Neural cell (in vitro differentiated cells): ENCODE data around the gene PAFAH1B1. TPM values are rescaled to one million over a fixed set of nuclear protein-coding genes. Genes with fewer than 3 reads are reported as not detected.

Experiments used
- H2AFZ ChIP-seq: fragments of 200-600, 300-800 bp; sonication (generic), shearing (Covaris generic); 2 replicates; pipeline ENCODE4 v1.6.0; 2014; ENCODE audit warnings: low read depth, mild to moderate bottlenecking, antibody characterized with exemption, low read length, moderate library complexity
- H3F3A ChIP-seq: fragments of 200-600 bp; shearing (Covaris generic); 2 replicates; pipeline ENCODE4 v1.6.1; 2016; ENCODE audit warnings: mild to moderate bottlenecking, moderate library complexity, mixed read lengths, antibody characterized with exemption, low read length; ENCODE audit not compliant: insufficient read depth, poor library complexity, severe bottlenecking
- H3K27ac ChIP-seq: fragments of 200-600, 300-800 bp; sonication (generic), shearing (Covaris generic); 2 replicates; pipeline ENCODE4 v1.5.1; 2014; ENCODE audit warnings: mild to moderate bottlenecking, low read length, moderate library complexity
- H3K27me3 ChIP-seq: fragments of 300-800, 200-600 bp; sonication (generic), shearing (Covaris generic); 2 replicates; pipeline ENCODE4 v1.6.0; 2014; ENCODE audit warnings: mild to moderate bottlenecking, low read depth, low read length, moderate library complexity; ENCODE audit not compliant: insufficient read depth
- H3K36me3 ChIP-seq: fragments of 300-800, 200-600 bp; sonication (generic), shearing (Covaris generic); 2 replicates; pipeline ENCODE4 v1.5.1; 2014; ENCODE audit warnings: mild to moderate bottlenecking, antibody characterized with exemption, low read length, moderate library complexity; ENCODE audit not compliant: insufficient read depth
- H3K4me2 ChIP-seq: fragments of 300-800, 200-600 bp; sonication (generic), shearing (Covaris generic); 2 replicates; pipeline ENCODE4 v1.6.0; 2014; ENCODE audit warnings: mild to moderate bottlenecking, low read length
- H3K4me3 ChIP-seq: fragments of 300-800, 200-600 bp; sonication (generic), shearing (Covaris generic); 2 replicates; pipeline ENCODE4 v1.5.1; 2014; ENCODE audit warnings: mild to moderate bottlenecking, low read length, moderate library complexity
- H3K79me2 ChIP-seq: fragments of 200-600 bp; shearing (Covaris generic); replicated peaks from 2 replicates; pipeline ENCODE4 v1.6.0; 2014; ENCODE audit warnings: mild to moderate bottlenecking, low read length, moderate library complexity; ENCODE audit not compliant: insufficient read depth
- H3K9ac ChIP-seq: fragments of 300-800, 200-600 bp; sonication (generic), shearing (Covaris generic); 2 replicates; pipeline ENCODE4 v1.6.1; 2016; ENCODE audit warnings: mild to moderate bottlenecking, low read length, mixed read lengths
- H3K9me2 ChIP-seq: fragments of 200-600 bp; shearing (Covaris generic); 2 replicates; pipeline ENCODE4 v1.6.1; 2016; ENCODE audit warnings: mild to moderate bottlenecking, low read length, mixed read lengths; ENCODE audit not compliant: insufficient read depth
- H3K9me3 ChIP-seq: fragments of 200-600, 300-800 bp; sonication (generic), shearing (Covaris generic); 2 replicates; pipeline ENCODE4 v1.6.1; 2016; ENCODE audit warnings: mild to moderate bottlenecking, mixed run types, low read length, moderate library complexity, mixed read lengths
- H4K20me1 ChIP-seq: fragments of 200-600 bp; shearing (Covaris generic); 2 replicates; pipeline ENCODE4 v1.6.1; 2016; ENCODE audit warnings: mild to moderate bottlenecking, mixed run types; ENCODE audit not compliant: insufficient read depth
- CTCF ChIP-seq: fragments of 450-650 bp; IDR thresholded peaks from 2 replicates; pipeline ENCODE4 v1.5.1; 2014; ENCODE audit warnings: antibody characterized with exemption, mild to moderate bottlenecking, moderate library complexity; ENCODE audit not compliant: poor library complexity, severe bottlenecking
- EP300 ChIP-seq: fragments of 450-650 bp; conservative IDR thresholded peaks from 2 replicates; pipeline ENCODE4 v1.6.1; 2014; ENCODE audit warnings: antibody characterized with exemption, mild to moderate bottlenecking, moderate library complexity; ENCODE audit not compliant: poor library complexity, severe bottlenecking
- EZH2 ChIP-seq: fragments of 200-600, 300-800 bp; shearing (Covaris generic), sonication (generic); IDR thresholded peaks from 2 replicates; pipeline ENCODE4 v1.6.1; 2014; ENCODE audit warnings: antibody characterized with exemption, low read length, borderline replicate concordance, mild to moderate bottlenecking; ENCODE audit not compliant: insufficient read depth, poor library complexity, severe bottlenecking
- MXI1 ChIP-seq: fragments of 450-650 bp; conservative IDR thresholded peaks from 2 replicates; pipeline ENCODE4 v1.6.1; 2014; ENCODE audit warnings: antibody characterized with exemption, mild to moderate bottlenecking; ENCODE audit not compliant: poor library complexity, severe bottlenecking
- POLR2AphosphoS5 ChIP-seq: IDR thresholded peaks from 2 replicates; pipeline ENCODE4 v1.6.1; 2012
- RAD21 ChIP-seq: fragments of 450-650 bp; conservative IDR thresholded peaks from 2 replicates; pipeline ENCODE4 v1.6.1; 2014; ENCODE audit warnings: antibody characterized with exemption, mild to moderate bottlenecking, moderate library complexity
- SMC3 ChIP-seq: fragments of 450-650 bp; conservative IDR thresholded peaks from 2 replicates; pipeline ENCODE4 v1.6.1; 2014; ENCODE audit warnings: antibody characterized with exemption, mild to moderate bottlenecking, moderate library complexity; ENCODE audit not compliant: poor library complexity
- polyA plus RNA-seq: library from polyadenylated mRNA; depleted of rRNA; stranded (reverse); fragments of >200 nt; gene quantifications from 2 replicates; pipeline ENCODE4 v1.2.3, GENCODE V29; 2014
- TF ChIP-seq, protein P1 (sequence below): IDR thresholded peaks from 2 replicates; pipeline ENCODE4 v1.6.1; 2012; ENCODE audit warnings: borderline replicate concordance

Gene PAFAH1B1
- polyA plus RNA-seq, 1 donor from 2014 or later = 305 TPM

- H4K20me1 ChIP-seq = no peaks in the 10 kb centered on the region
- H3K36me3 ChIP-seq = peaks cover 7% of the 10 kb centered on the region
- no peak overlapping the region for H3K27ac ChIP-seq
- no peak overlapping the region for H3K4me3 ChIP-seq
- H3K79me2 ChIP-seq = no peaks in the 10 kb centered on the region
- no peak overlapping the region for H3K9ac ChIP-seq
- no peaks in the 10 kb centered on the region for H3K27me3 ChIP-seq
- TF ChIP-seq, protein P1, sequence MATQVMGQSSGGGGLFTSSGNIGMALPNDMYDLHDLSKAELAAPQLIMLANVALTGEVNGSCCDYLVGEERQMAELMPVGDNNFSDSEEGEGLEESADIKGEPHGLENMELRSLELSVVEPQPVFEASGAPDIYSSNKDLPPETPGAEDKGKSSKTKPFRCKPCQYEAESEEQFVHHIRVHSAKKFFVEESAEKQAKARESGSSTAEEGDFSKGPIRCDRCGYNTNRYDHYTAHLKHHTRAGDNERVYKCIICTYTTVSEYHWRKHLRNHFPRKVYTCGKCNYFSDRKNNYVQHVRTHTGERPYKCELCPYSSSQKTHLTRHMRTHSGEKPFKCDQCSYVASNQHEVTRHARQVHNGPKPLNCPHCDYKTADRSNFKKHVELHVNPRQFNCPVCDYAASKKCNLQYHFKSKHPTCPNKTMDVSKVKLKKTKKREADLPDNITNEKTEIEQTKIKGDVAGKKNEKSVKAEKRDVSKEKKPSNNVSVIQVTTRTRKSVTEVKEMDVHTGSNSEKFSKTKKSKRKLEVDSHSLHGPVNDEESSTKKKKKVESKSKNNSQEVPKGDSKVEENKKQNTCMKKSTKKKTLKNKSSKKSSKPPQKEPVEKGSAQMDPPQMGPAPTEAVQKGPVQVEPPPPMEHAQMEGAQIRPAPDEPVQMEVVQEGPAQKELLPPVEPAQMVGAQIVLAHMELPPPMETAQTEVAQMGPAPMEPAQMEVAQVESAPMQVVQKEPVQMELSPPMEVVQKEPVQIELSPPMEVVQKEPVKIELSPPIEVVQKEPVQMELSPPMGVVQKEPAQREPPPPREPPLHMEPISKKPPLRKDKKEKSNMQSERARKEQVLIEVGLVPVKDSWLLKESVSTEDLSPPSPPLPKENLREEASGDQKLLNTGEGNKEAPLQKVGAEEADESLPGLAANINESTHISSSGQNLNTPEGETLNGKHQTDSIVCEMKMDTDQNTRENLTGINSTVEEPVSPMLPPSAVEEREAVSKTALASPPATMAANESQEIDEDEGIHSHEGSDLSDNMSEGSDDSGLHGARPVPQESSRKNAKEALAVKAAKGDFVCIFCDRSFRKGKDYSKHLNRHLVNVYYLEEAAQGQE = no peak
- TF ChIP-seq POLR2AphosphoS5 = peak; percentile 7
- H2AFZ ChIP-seq = no peak overlapping the region
- H3K9me3 ChIP-seq = no peaks in the 10 kb centered on the region
- no peaks in the 10 kb centered on the region for H3F3A ChIP-seq
- H3K9me2 ChIP-seq = no peaks in the 10 kb centered on the region
- H3K4me2 ChIP-seq = no peak overlapping the region
Measured at GRCh38 chr17:2688351-2689342, 95.2 kb downstream of the PAFAH1B1 start.

DNA sequence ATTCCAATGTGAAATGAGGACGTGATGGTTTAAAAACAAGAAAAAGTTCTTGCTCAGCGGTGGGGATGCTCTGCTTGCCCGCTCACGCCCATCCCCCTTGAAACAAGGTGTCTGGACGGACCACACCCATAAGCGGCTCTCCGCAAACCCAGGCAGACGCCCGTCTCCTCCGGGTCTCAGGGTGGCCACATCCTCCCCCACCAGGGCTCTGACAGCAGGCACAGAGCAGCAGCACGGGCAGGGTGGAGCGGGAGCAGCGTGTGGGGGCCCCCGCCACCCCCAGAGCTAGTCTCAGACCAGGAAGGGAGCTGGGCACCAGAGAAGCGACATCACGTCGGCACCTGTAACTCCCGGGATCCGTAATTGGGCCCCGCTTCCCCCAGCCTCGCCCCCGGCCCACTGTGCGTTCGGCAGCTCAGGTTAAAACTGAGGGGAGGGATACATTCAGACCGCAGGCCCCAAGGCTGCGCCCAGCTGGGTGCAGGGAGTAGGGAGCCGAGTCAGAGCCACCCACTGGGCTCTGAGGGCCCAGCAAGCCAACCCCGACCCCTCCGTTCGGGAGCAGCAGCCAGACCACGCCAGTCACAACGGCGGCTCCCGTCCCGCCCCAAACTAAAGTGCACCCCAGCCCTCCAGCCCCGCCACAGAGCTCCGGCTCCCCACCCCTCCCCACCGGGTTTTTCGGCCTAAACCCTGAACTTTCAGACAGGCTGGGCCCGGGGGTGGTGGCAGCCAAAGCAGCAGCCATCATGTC is 96.1 kb downstream of the PAFAH1B1 start:
- H3K4me3 ChIP-seq = no peak overlapping the region
- H3K27ac ChIP-seq = no peak overlapping the region
- no peaks in the 10 kb centered on the region for H3K79me2 ChIP-seq
- no peaks in the 10 kb centered on the region for H3F3A ChIP-seq
- no peaks in the 10 kb centered on the region for H3K9me2 ChIP-seq
- no peaks in the 10 kb centered on the region for H3K27me3 ChIP-seq
- no peak overlapping the region for H2AFZ ChIP-seq
- H3K4me2 ChIP-seq = no peak overlapping the region
- H3K9ac ChIP-seq = no peak overlapping the region
- H4K20me1 ChIP-seq = no peaks in the 10 kb centered on the region
- TF ChIP-seq RAD21 (no peak), CTCF (no peak), EZH2 (no peak), MXI1 (no peak), EP300 (no peak), SMC3 (no peak), POLR2AphosphoS5 (peak; percentile 33)
- TF ChIP-seq, protein P1 = no peak
- no peaks in the 10 kb centered on the region for H3K9me3 ChIP-seq
- peaks cover 4% of the 10 kb centered on the region for H3K36me3 ChIP-seq
